Sigmoid colon (tissue), 4 donors: Measurements from ENCODE around the gene SEMA7A.

ENCODE experiments used
- CTCF ChIP-seq, 4 experiments: fragments of 450-650 bp in 3 of 4; fragments of 200-600 bp in 1 of 4; IDR thresholded peaks; one replicate each; pipeline ENCODE4 v1.5.1; 2016 to 2019; ENCODE audit warnings: antibody characterized with exemption in 4 of 4, mild to moderate bottlenecking in 3 of 4, moderate library complexity in 2 of 4
- POLR2A ChIP-seq, 2 donors: fragments of 450-650 bp; IDR thresholded peaks; one replicate each; pipeline ENCODE4 v1.6.1; 2016; ENCODE audit warnings: antibody characterized with exemption in 2 of 2, mild to moderate bottlenecking in 2 of 2, moderate library complexity in 2 of 2
- POLR2AphosphoS5 ChIP-seq, 4 donors: sonication (generic); formaldehyde crosslinking; IDR thresholded peaks; one replicate each; pipeline ENCODE4 v1.6.1; 2017; ENCODE audit warnings: antibody characterized with exemption in 4 of 4

- TF ChIP-seq CTCF (IDR thresholded peaks at IDR 0.05) = no peak
- no peak for TF ChIP-seq POLR2A (IDR thresholded peaks at IDR 0.05)
- TF ChIP-seq POLR2AphosphoS5 (IDR thresholded peaks at IDR 0.05) = no peak
Observed at GRCh38 chr15:74369084-74369745, 64.5 kb downstream of the SEMA7A start.
